Measurements from ENCODE around the gene EXOSC7.

The EXOSC7 gene

GRCh38 chr3:45016916-45017315 is 40.9 kb downstream of the EXOSC7 start:
- Histone ChIP-seq H3K79me2 (ENCODE audit: insufficient read depth, low read length) (no peaks in the 10 kb centered on the region), H3F3A (ENCODE audit: insufficient read depth) (no peaks in the 10 kb centered on the region), H4K20me1 (ENCODE audit: low read depth, low read length) (no peaks in the 10 kb centered on the region), H3K36me3 (ENCODE audit: low read length) (peaks cover 8% of the 10 kb centered on the region; the same call in 1 of the 2 replicates), H3K9ac (ENCODE audit: low read length) (no peak overlapping the region), H3K4me3 (ENCODE audit: insufficient read depth, low read length, poor library complexity, severe bottlenecking) (no peak overlapping the region), H3K9me3 (ENCODE audit: insufficient read depth, low read length) (no peaks in the 10 kb centered on the region), H3K27ac (ENCODE audit: low read depth, low read length) (no peak overlapping the region), H3K27me3 (ENCODE audit: low read length) (no peaks in the 10 kb centered on the region), H2AFZ (ENCODE audit: low read depth, low read length, severe bottlenecking) (no peak overlapping the region), H3K4me2 (ENCODE audit: low read depth, low read length, poor library complexity, severe bottlenecking) (no peak overlapping the region), H3K9me2 (replicated peaks; ENCODE audit: insufficient read depth, low read length) (no peaks in the 10 kb centered on the region)
- TF ChIP-seq EZH2phosphoT487 (conservative IDR thresholded peaks at IDR 0.05; ENCODE audit: low read length), result no peak
- TF ChIP-seq, protein P1, sequence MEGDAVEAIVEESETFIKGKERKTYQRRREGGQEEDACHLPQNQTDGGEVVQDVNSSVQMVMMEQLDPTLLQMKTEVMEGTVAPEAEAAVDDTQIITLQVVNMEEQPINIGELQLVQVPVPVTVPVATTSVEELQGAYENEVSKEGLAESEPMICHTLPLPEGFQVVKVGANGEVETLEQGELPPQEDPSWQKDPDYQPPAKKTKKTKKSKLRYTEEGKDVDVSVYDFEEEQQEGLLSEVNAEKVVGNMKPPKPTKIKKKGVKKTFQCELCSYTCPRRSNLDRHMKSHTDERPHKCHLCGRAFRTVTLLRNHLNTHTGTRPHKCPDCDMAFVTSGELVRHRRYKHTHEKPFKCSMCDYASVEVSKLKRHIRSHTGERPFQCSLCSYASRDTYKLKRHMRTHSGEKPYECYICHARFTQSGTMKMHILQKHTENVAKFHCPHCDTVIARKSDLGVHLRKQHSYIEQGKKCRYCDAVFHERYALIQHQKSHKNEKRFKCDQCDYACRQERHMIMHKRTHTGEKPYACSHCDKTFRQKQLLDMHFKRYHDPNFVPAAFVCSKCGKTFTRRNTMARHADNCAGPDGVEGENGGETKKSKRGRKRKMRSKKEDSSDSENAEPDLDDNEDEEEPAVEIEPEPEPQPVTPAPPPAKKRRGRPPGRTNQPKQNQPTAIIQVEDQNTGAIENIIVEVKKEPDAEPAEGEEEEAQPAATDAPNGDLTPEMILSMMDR (IDR thresholded peaks at IDR 0.05; ENCODE audit: insufficient read depth, low read length, poor library complexity, severe bottlenecking), result no peak

GRCh38 chr3:45017821-45018220 is 41.8 kb downstream of the EXOSC7 start:
- Histone ChIP-seq H3F3A (ENCODE audit: insufficient read depth) (no peaks in the 10 kb centered on the region), H3K9me3 (ENCODE audit: insufficient read depth, low read length) (no peaks in the 10 kb centered on the region), H3K4me3 (ENCODE audit: insufficient read depth, low read length, poor library complexity, severe bottlenecking) (no peak overlapping the region), H3K79me2 (ENCODE audit: insufficient read depth, low read length) (no peaks in the 10 kb centered on the region), H3K4me2 (ENCODE audit: low read depth, low read length, poor library complexity, severe bottlenecking) (no peak overlapping the region), H3K27me3 (ENCODE audit: low read length) (no peaks in the 10 kb centered on the region), H4K20me1 (ENCODE audit: low read depth, low read length) (no peaks in the 10 kb centered on the region), H3K27ac (ENCODE audit: low read depth, low read length) (no peak overlapping the region), H3K36me3 (ENCODE audit: low read length) (peaks cover 1% of the 10 kb centered on the region; the same call in 1 of the 2 replicates), H3K9ac (ENCODE audit: low read length) (no peak overlapping the region), H3K9me2 (replicated peaks; ENCODE audit: insufficient read depth, low read length) (no peaks in the 10 kb centered on the region), H2AFZ (ENCODE audit: low read depth, low read length, severe bottlenecking) (no peak overlapping the region)
- TF ChIP-seq EZH2phosphoT487 (conservative IDR thresholded peaks at IDR 0.05; ENCODE audit: low read length), result no peak
- TF ChIP-seq, protein P1 (IDR thresholded peaks at IDR 0.05; ENCODE audit: insufficient read depth, low read length, poor library complexity, severe bottlenecking), result no peak

- H3K27ac ChIP-seq (ENCODE audit: low read depth, low read length), result no peak overlapping the region
- no peaks in the 10 kb centered on the region for H3F3A ChIP-seq (ENCODE audit: insufficient read depth)
- no peak overlapping the region for H3K4me2 ChIP-seq (ENCODE audit: low read depth, low read length, poor library complexity, severe bottlenecking)
- H3K9ac ChIP-seq (ENCODE audit: low read length), result no peak overlapping the region
- no peak overlapping the region for H2AFZ ChIP-seq (ENCODE audit: low read depth, low read length, severe bottlenecking)
- TF ChIP-seq, protein P1 (IDR thresholded peaks at IDR 0.05; ENCODE audit: insufficient read depth, low read length, poor library complexity, severe bottlenecking), result no peak
- TF ChIP-seq EZH2phosphoT487 (conservative IDR thresholded peaks at IDR 0.05; ENCODE audit: low read length), result no peak
- H3K4me3 ChIP-seq (ENCODE audit: insufficient read depth, low read length, poor library complexity, severe bottlenecking), result no peak overlapping the region
- no peaks in the 10 kb centered on the region for H3K79me2 ChIP-seq (ENCODE audit: insufficient read depth, low read length)
- no peaks in the 10 kb centered on the region for H3K9me3 ChIP-seq (ENCODE audit: insufficient read depth, low read length)
- no peaks in the 10 kb centered on the region for H3K36me3 ChIP-seq (ENCODE audit: low read length)
- no peaks in the 10 kb centered on the region for H3K27me3 ChIP-seq (ENCODE audit: low read length)
- no peaks in the 10 kb centered on the region for H4K20me1 ChIP-seq (ENCODE audit: low read depth, low read length)
- H3K9me2 ChIP-seq (replicated peaks; ENCODE audit: insufficient read depth, low read length), result no peaks in the 10 kb centered on the region
Observed at GRCh38 chr3:45020534-45020933, 44.5 kb downstream of the EXOSC7 start.

Data from SU-DHL-6 (cell line).